Activated CD8-positive, alpha-beta T cell treated with anti-CD3 and anti-CD28 coated beads, Interleukin-2, amount 10 ng/mL, durations not matched to agents 7 days and 5 days (primary cell): Measurements from ENCODE around the gene ZNRF1. TPM values are rescaled to one million over a fixed set of nuclear protein-coding genes. Genes with fewer than 3 reads are reported as not detected.

Experiments used
- ATAC-seq: fragments of 150-1000 bp; cut with Tn5 transposase; one replicate; pipeline ENCODE4 v1.10.0; 2021; ENCODE audit warnings: moderate library complexity
- CTCF ChIA-PET: fragments of 350-600 bp; sonication (Branson Sonifier 250); formaldehyde crosslinking; loops from one replicate; lab custom pipeline; 2021; ENCODE audit warnings: antibody characterized with exemption; lab: Charles Lee
- POLR2A ChIA-PET: fragments of 350-600 bp; sonication (Branson Sonifier 250); formaldehyde crosslinking; loops from one replicate; lab custom pipeline; 2021; ENCODE audit warnings: antibody characterized with exemption; lab: Charles Lee
- DNase-seq: peaks from one replicate; pipeline ENCODE4 v3.0.0-alpha.2; 2020
- H3K27ac Mint-ChIP-seq: one replicate; pipeline ENCODE4 v1.8.0; 2021; ENCODE audit warnings: mild to moderate bottlenecking, mixed read lengths
- H3K27me3 Mint-ChIP-seq: one replicate; pipeline ENCODE4 v1.8.0; 2021; ENCODE audit warnings: low read depth, mixed read lengths
- H3K36me3 Mint-ChIP-seq: one replicate; pipeline ENCODE4 v1.8.0; 2021; ENCODE audit warnings: low read depth, mixed read lengths
- H3K4me1 Mint-ChIP-seq: one replicate; pipeline ENCODE4 v1.8.0; 2021; ENCODE audit warnings: low read depth, mixed read lengths
- H3K4me3 Mint-ChIP-seq: one replicate; pipeline ENCODE4 v1.8.0; 2021; ENCODE audit warnings: mild to moderate bottlenecking, mixed read lengths
- H3K9me3 Mint-ChIP-seq: one replicate; pipeline ENCODE4 v1.8.0; 2022; ENCODE audit warnings: mixed read lengths; ENCODE audit not compliant: insufficient read depth
- total RNA-seq, 2 experiments: library from RNA; stranded (reverse); gene quantifications; one replicate each; pipeline ENCODE4 v1.2.3, GENCODE V29; 2021

ZNRF1 gene
- total RNA-seq = 10 to 100 TPM in 1 of 2 experiments, 1 to 10 TPM in 1; 8.5 to 11.1 TPM

DNA sequence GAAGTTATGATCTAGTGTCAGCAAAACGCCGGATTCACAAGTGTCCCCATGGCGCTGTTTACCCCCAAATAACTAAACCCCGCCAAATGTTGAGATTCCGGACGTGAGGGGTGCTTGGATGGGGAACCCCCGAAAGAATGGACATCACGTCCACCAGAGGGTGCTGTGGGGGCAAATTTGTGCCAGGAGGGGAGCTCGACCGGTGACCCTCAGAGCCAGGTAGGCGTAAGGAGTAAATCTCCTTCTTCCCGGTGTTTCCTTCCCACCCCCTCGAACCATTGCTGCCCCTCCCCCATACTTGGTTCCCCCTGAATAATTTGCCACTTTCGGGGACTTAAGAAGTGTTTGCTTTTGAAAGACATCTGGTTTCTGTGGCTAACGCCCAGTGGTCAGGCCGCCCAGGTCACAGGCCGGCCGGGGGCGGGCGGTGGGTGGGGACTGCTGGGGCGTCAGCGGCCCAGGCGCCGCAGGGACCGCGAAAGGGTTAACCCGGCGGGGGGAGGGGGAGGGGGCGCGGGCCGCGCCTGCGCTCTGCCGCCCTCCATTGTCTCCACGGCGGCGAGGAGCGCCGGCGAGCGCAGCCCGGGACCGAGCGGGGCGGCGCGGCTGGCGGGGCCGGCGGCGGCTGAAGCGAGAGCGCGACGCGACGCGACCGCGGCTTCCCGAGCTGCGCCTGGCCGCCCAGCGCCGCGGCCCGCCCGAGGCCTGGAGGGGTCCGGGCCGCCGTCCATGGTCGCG, at the start of gene ZNRF1:
ZNRF1 (plus strand) TSS at position 544 of the 738 bp plus-strand sequence. CDS start 648 bp downstream, outside the sequence.
- ChIA-PET CTCF (interaction anchor here (0.7 to 9.4 kb wide), 20 partner anchors 9 to 650 kb away, joined by 3 to 205 read pairs (median 4); partner anchors contain the start of genes WDR59 and ZFP1), POLR2A (interaction anchor here (1.0 to 1.8 kb wide), 3 partner anchors 14 to 113 kb away, joined by 5 to 23 read pairs (median 15); partner anchors contain the start of gene WDR59)
- DNase-seq (peak; percentile 89), ATAC-seq (peak; percentile 86)
- H3K36me3 Mint-ChIP-seq = peaks cover 5% of the 10 kb centered on the region
- peaks cover 23% of the 10 kb centered on the region for H3K4me1 Mint-ChIP-seq
- peak within 1 kb of the TSS; percentile 78 for H3K27ac Mint-ChIP-seq
- peaks cover 25% of the 10 kb centered on the region for H3K27me3 Mint-ChIP-seq
- peak within 1 kb of the TSS; percentile 79 for H3K4me3 Mint-ChIP-seq
- H3K9me3 Mint-ChIP-seq = no peaks in the 10 kb centered on the region

DNA sequence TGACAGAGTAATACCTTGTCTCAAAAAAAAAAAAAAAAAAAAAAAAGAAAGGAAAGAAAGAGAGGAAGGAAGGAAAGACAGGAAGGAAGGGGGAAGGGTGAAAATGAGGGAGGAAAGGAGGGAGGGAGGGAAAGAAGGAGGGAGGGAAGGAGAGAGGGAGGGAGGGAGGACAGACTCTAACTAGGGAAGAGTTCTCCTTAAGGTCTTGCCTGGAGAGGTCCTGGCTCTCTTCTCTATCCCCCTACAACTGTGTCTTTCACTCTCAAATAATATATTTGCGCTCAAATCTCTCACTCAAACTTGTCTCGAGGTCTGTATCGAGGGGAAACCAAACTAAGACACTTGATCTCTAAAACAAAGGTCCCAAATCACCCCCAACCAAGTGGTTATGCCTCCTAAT, 49.5 kb upstream of the ZNRF1 start:
- ChIA-PET POLR2A (no interaction called here), CTCF (no interaction called here)
- no peak for ATAC-seq
- H3K36me3 Mint-ChIP-seq = peaks cover 22% of the 10 kb centered on the region
- no peak for DNase-seq
- no peaks in the 10 kb centered on the region for H3K9me3 Mint-ChIP-seq
- no peaks in the 10 kb centered on the region for H3K27me3 Mint-ChIP-seq
- H3K4me3 Mint-ChIP-seq = no peak overlapping the region
- H3K4me1 Mint-ChIP-seq = no peaks in the 10 kb centered on the region
- H3K27ac Mint-ChIP-seq = no peak overlapping the region

DNA sequence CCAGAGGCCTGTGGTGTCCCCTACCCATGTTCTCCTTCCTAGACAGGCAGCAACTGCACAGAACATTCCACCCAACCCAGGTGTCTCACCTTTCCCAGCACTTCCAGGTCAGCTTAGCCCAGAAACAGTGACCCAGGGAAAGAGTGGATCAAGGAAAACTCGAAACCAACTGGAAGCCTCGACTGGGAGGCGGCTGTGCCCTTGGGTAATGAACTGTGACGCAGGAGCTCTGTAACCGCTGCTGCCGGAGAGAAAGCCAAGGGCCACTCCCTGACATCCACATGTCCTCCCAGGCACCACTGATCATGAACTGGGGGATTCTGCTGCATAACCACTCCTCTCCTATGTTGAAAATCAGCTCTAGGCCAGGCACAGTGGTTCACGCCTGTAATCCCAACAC, 48.3 kb upstream of the ZNRF1 start:
- ChIA-PET CTCF (no interaction called here), POLR2A (no interaction called here)
- no peak overlapping the region for H3K4me3 Mint-ChIP-seq
- ATAC-seq (no peak), DNase-seq (no peak)
- H3K36me3 Mint-ChIP-seq = peaks cover 26% of the 10 kb centered on the region
- no peaks in the 10 kb centered on the region for H3K27me3 Mint-ChIP-seq
- no peaks in the 10 kb centered on the region for H3K4me1 Mint-ChIP-seq
- no peaks in the 10 kb centered on the region for H3K9me3 Mint-ChIP-seq
- H3K27ac Mint-ChIP-seq = no peak overlapping the region

DNA sequence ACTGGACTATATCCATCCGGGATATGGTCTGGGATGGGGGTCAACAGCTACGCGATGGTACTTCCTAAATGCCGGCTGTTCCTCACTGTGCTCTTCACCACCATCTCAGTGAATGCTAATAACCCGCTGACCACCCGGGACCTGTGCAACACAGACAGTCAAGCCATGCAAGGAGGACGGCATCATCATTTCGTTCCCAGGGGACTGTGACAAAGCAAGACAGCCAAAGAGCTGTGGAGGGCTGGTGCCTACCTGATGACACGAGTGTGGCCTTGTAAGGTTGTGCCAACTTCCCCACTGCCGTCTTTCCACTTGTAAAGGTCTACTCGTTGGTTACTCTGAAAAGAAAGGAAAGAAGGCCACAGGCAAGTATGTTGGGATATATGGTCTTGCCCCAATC, 47.6 kb upstream of the ZNRF1 start:
- H3K4me3 Mint-ChIP-seq = no peak overlapping the region
- no peaks in the 10 kb centered on the region for H3K4me1 Mint-ChIP-seq
- no peaks in the 10 kb centered on the region for H3K9me3 Mint-ChIP-seq
- no peak overlapping the region for H3K27ac Mint-ChIP-seq
- peaks cover 26% of the 10 kb centered on the region for H3K36me3 Mint-ChIP-seq
- no peaks in the 10 kb centered on the region for H3K27me3 Mint-ChIP-seq
- ATAC-seq (no peak), DNase-seq (no peak)
- CTCF ChIA-PET = no interaction called here
- POLR2A ChIA-PET = no interaction called here

DNA sequence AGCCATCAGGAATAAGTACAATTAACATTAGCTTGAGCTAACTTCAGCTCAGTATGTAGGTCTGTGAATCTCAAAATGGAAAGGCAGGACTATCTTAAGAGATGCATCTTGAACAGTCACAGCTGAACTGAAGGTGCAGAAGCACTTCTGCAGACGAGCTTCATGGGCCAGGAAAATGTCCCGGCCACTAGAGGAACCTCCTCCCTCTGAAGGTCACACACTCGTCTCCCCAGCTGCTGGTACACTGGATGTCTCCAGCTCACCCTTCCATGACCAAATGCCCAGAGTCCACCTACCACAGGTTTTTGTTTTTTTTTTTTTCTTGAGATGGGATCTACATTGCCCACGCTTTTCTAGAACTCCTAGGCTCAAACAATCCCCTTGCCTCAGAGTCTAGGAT, 47.1 kb upstream of the ZNRF1 start:
- Mint-ChIP-seq H3K36me3 (peaks cover 27% of the 10 kb centered on the region), H3K27ac (no peak overlapping the region), H3K4me3 (no peak overlapping the region), H3K9me3 (no peaks in the 10 kb centered on the region), H3K27me3 (no peaks in the 10 kb centered on the region), H3K4me1 (no peaks in the 10 kb centered on the region)
- ATAC-seq (no peak), DNase-seq (no peak)
- ChIA-PET POLR2A (no interaction called here), CTCF (no interaction called here)

DNA sequence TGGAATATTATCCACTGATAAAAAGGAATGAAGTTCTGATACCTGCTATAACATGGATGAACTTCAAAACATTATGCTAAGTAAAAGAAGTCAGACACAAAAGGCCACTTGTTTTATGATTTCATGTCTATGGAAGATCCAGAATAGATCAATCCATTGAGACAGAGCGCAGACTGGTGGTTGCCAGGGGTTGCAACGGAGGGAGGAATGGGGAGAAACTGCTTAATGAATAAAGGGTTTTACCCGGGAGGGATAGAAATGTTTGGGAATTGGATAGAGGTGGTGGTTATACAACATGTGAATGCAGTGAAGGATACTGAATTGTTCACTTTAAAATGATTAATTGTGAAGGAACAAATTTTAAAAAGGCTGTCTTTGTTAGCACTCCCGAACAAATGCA, 44.1 kb upstream of the ZNRF1 start:
- H3K27me3 Mint-ChIP-seq = no peaks in the 10 kb centered on the region
- H3K9me3 Mint-ChIP-seq = no peaks in the 10 kb centered on the region
- ChIA-PET POLR2A (no interaction called here), CTCF (interaction anchor here (0.9 kb wide), 1 partner anchor 156 kb away, joined by 4 read pairs; no protein-coding TSS in a partner anchor)
- H3K4me1 Mint-ChIP-seq = peaks cover 2% of the 10 kb centered on the region
- no peak for ATAC-seq
- H3K36me3 Mint-ChIP-seq = peaks cover 25% of the 10 kb centered on the region
- no peak overlapping the region for H3K27ac Mint-ChIP-seq
- no peak for DNase-seq
- H3K4me3 Mint-ChIP-seq = no peak overlapping the region

DNA sequence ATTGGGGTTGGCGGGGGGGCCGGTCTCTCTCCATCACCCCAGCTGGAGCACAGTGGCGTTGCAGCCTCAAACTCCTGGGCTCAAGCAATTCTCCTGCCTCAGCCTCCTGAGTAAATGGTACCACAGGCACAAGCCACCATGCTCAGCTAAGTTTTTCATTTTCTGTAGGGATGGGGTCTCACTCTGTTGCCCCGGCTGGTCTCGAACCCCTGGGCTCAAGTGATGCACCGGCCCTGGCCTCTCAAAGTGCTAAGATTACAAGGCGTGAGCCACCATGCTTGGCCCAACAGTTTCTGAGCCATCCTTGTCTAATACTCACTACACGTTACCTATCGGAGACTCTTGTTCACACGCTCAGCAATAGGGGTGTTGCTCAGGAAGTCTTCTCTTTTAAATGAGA, 25.5 kb upstream of the ZNRF1 start:
- Mint-ChIP-seq H3K4me1 (peaks cover 3% of the 10 kb centered on the region), H3K27ac (no peak overlapping the region), H3K36me3 (peaks cover 6% of the 10 kb centered on the region), H3K27me3 (no peaks in the 10 kb centered on the region), H3K9me3 (no peaks in the 10 kb centered on the region), H3K4me3 (no peak overlapping the region)
- DNase-seq (no peak), ATAC-seq (no peak)
- POLR2A ChIA-PET = no interaction called here
- CTCF ChIA-PET = interaction anchor here (0.9 kb wide), 1 partner anchor 138 kb away, joined by 3 read pairs; no protein-coding TSS in a partner anchor

DNA sequence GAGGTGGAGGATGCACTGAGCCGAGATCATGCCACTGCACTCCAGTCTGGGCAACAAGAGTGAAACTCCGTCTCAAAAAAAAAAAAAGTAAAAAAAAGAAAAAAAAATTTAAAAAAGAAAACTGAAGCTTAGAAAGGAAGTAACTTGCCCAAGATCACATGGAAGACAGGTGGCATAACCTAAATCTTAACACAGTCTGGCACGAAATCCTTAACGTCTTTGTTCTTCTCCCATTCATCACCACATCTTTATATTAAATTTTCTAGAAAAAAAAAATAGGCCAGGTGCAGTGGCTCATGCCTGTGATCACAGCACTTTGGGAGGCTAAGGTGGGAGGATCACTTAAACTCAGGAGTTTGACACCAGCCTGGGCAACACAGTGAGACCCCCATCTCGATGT, 23.2 kb upstream of the ZNRF1 start:
- ATAC-seq (no peak), DNase-seq (no peak)
- ChIA-PET POLR2A (no interaction called here), CTCF (no interaction called here)
- H3K4me3 Mint-ChIP-seq = no peak overlapping the region
- H3K27me3 Mint-ChIP-seq = no peaks in the 10 kb centered on the region
- no peaks in the 10 kb centered on the region for H3K4me1 Mint-ChIP-seq
- H3K9me3 Mint-ChIP-seq = no peaks in the 10 kb centered on the region
- no peak overlapping the region for H3K27ac Mint-ChIP-seq
- peaks cover 8% of the 10 kb centered on the region for H3K36me3 Mint-ChIP-seq

DNA sequence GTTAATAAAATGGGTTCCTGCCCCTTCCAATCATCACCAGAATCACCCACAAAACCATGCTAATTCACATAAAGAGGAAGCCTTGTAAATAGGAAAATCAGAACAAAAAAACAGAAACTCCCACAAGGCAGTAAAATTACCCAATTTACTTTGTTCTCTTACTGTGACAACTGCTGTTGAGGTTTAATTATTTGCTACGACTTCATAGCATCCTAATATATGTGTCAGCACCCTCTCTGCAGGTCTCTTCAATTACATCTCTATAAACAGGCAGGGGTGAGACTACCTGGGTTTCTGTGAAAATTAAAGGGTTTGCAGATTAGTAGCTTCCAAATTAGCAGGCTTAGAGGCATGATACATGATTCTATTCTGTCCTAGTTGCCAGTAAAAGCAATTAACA, 16.6 kb upstream of the ZNRF1 start:
- ATAC-seq = no peak
- Mint-ChIP-seq H3K4me3 (no peak overlapping the region), H3K4me1 (peaks cover 21% of the 10 kb centered on the region), H3K9me3 (no peaks in the 10 kb centered on the region), H3K27ac (no peak overlapping the region), H3K36me3 (peaks cover 3% of the 10 kb centered on the region), H3K27me3 (no peaks in the 10 kb centered on the region)
- CTCF ChIA-PET = interaction anchor here (0.6 kb wide), 1 partner anchor 16 kb away, joined by 3 read pairs; no protein-coding TSS in a partner anchor
- no peak for DNase-seq
- POLR2A ChIA-PET = no interaction called here

DNA sequence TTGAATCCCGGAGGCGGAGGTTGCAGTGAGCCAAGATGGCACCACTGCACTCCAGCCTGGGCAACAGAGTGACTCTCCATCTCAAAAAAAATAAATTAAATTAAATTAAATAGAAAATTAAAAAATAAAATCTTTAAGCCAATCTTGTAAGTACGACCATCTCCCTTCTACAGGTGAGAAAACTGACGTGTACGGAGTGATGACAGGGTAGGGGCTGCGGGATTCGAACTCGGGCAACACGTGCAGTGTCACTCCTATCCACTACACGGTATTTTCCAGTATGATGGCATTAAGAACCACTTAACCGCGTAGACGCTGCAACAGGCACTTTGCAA, 14.7 kb upstream of the ZNRF1 start:
- ChIA-PET CTCF (interaction anchor here (1.2 to 2.6 kb wide), 3 partner anchors 14 to 663 kb away, joined by 4 to 21 read pairs (median 15); partner anchors contain the start of genes KARS1, TERF2IP and ZNRF1), POLR2A (interaction anchor here (0.8 to 1.5 kb wide), 3 partner anchors 14 to 533 kb away, joined by 3 to 5 read pairs (median 4); no protein-coding TSS in a partner anchor)
- H3K4me3 Mint-ChIP-seq = peak overlapping the region; percentile 90
- H3K27ac Mint-ChIP-seq = peak overlapping the region; percentile 93
- no peaks in the 10 kb centered on the region for H3K27me3 Mint-ChIP-seq
- DNase-seq (no peak), ATAC-seq (no peak)
- no peaks in the 10 kb centered on the region for H3K36me3 Mint-ChIP-seq
- H3K9me3 Mint-ChIP-seq = no peaks in the 10 kb centered on the region
- peaks cover 21% of the 10 kb centered on the region for H3K4me1 Mint-ChIP-seq

DNA sequence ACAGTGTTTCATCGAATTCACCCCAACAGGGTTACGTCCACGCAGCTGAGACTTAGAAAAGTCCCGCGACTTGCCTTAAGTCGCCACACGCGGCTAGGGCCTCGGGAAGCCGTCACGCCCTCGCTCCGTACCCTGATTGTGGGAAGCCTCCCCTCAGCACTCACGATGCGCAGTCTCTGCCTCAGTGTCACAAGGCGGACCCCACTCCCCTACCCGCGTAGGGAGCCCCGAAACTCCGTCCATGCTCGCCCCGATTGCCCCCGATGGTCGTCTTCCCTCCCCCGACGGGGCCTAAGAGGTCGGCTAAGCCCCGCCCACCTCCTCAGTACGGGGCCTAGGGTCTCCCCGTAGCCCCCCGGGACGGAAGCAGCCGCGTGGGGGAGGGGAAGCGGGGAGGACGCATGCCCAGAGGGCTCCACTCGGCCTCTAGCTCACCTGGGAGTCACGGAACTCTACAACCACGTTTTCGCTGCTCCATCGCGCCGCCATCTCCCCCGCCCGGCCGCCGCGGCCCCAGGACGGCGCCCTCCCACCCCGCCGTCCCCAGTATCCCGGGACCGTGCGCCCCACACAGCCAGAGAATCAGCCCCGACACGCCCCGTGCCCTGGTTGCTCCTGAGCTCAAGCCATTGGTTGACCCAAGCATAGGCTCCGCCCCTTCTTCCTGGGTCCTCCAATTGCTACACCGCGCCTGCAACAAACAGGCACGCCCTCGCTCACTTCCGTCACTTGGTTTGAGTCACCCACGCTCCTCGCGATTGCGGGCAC, 14.1 kb upstream of the ZNRF1 start, which contains the start of gene WDR59:
WDR59 (minus strand) TSS at position 595 of the 768 bp plus-strand sequence; CDS start at position 489, 106 bp downstream.
- POLR2A ChIA-PET = interaction anchor here (0.6 to 1.5 kb wide), 5 partner anchors 13 to 532 kb away, joined by 3 to 5 read pairs (median 3); no protein-coding TSS in a partner anchor
- ATAC-seq = peak; percentile 100
- H3K36me3 Mint-ChIP-seq = no peaks in the 10 kb centered on the region
- peaks cover 21% of the 10 kb centered on the region for H3K4me1 Mint-ChIP-seq
- peak; percentile 100 for DNase-seq
- H3K27me3 Mint-ChIP-seq = no peaks in the 10 kb centered on the region
- H3K27ac Mint-ChIP-seq = peak within 1 kb of the TSS; percentile 93
- CTCF ChIA-PET = interaction anchor here (0.6 to 2.6 kb wide), 13 partner anchors 14 to 663 kb away, joined by 3 to 21 read pairs (median 3); partner anchors contain the start of genes KARS1, MLKL, TERF2IP and ZNRF1
- H3K4me3 Mint-ChIP-seq = peak within 1 kb of the TSS; percentile 90
- no peaks in the 10 kb centered on the region for H3K9me3 Mint-ChIP-seq
